Measurements from ENCODE around the gene MTUS2. TPM values are rescaled to one million over a fixed set of nuclear protein-coding genes. Genes with fewer than 3 reads are reported as not detected.

The MTUS2 gene
- total RNA-seq, 1 donor from 2014 or later, result 0.67 TPM

GRCh38 chr13:29434217-29434945, 614.2 kb downstream of the MTUS2 start:
- Histone ChIP-seq H3K27ac (no peak overlapping the region), H3K4me1 (peaks cover 2% of the 10 kb centered on the region), H3K4me3 (no peak overlapping the region), H4K20me1 (ENCODE audit: low read depth) (no peaks in the 10 kb centered on the region), H3K9me3 (ENCODE audit: low read depth) (no peaks in the 10 kb centered on the region), H3K79me2 (ENCODE audit: low read depth) (no peaks in the 10 kb centered on the region), H3K4me2 (no peak overlapping the region), H3K27me3 (peaks cover 12% of the 10 kb centered on the region), H2AFZ (replicated peaks) (no peak overlapping the region), H3K36me3 (no peaks in the 10 kb centered on the region), H3F3A (ENCODE audit: low read depth) (peaks cover 2% of the 10 kb centered on the region), H3K9ac (no peak overlapping the region)
- no peaks in the 10 kb centered on the region for H3K9me3 Mint-ChIP-seq
- no peaks in the 10 kb centered on the region for H3K36me3 Mint-ChIP-seq
- no peak for DNase-seq (ENCODE audit: low spot score)
- H3K4me3 Mint-ChIP-seq, result peak overlapping the region; percentile 0
- TF ChIP-seq EZH2 (IDR thresholded peaks at IDR 0.05) (no peak), EZH2phosphoT487 (IDR thresholded peaks at IDR 0.05) (no peak), CTCF (IDR thresholded peaks at IDR 0.05) (no peak)
- H3K27ac Mint-ChIP-seq, result no peak overlapping the region
- H3K27me3 Mint-ChIP-seq (ENCODE audit: insufficient read depth, low read depth), result peaks cover 2% of the 10 kb centered on the region
- peaks cover 8% of the 10 kb centered on the region for H3K4me1 Mint-ChIP-seq

- Histone ChIP-seq H3K4me2 (no peak overlapping the region), H3K4me1 (no peaks in the 10 kb centered on the region), H4K20me1 (ENCODE audit: low read depth) (no peaks in the 10 kb centered on the region), H3K36me3 (no peaks in the 10 kb centered on the region), H3K4me3 (no peak overlapping the region), H2AFZ (replicated peaks) (no peak overlapping the region), H3K27me3 (peaks cover 3% of the 10 kb centered on the region), H3K9me3 (ENCODE audit: low read depth) (no peaks in the 10 kb centered on the region), H3F3A (ENCODE audit: low read depth) (no peaks in the 10 kb centered on the region), H3K9ac (no peak overlapping the region), H3K27ac (no peak overlapping the region), H3K79me2 (ENCODE audit: low read depth) (no peaks in the 10 kb centered on the region)
- no peak for DNase-seq (ENCODE audit: low spot score)
- peaks cover 4% of the 10 kb centered on the region for H3K4me1 Mint-ChIP-seq
- TF ChIP-seq CTCF (IDR thresholded peaks at IDR 0.05), result no peak
- no peak for TF ChIP-seq EZH2phosphoT487 (IDR thresholded peaks at IDR 0.05)
- no peak for TF ChIP-seq EZH2 (IDR thresholded peaks at IDR 0.05)
- H3K4me3 Mint-ChIP-seq, result no peak overlapping the region
- H3K36me3 Mint-ChIP-seq, result no peaks in the 10 kb centered on the region
- no peaks in the 10 kb centered on the region for H3K9me3 Mint-ChIP-seq
- peaks cover 2% of the 10 kb centered on the region for H3K27me3 Mint-ChIP-seq (ENCODE audit: insufficient read depth, low read depth)
- peak overlapping the region; percentile 65 for H3K27ac Mint-ChIP-seq
These were observed 615.2 kb downstream of the MTUS2 start for GRCh38 chr13:29435125-29435911.

- H3K27ac Mint-ChIP-seq, result no peak overlapping the region
- Histone ChIP-seq H3K36me3 (no peaks in the 10 kb centered on the region), H3K4me2 (no peak overlapping the region), H3K79me2 (ENCODE audit: low read depth) (no peaks in the 10 kb centered on the region), H2AFZ (replicated peaks) (no peak overlapping the region), H3F3A (ENCODE audit: low read depth) (no peaks in the 10 kb centered on the region), H3K4me1 (no peaks in the 10 kb centered on the region), H3K27ac (no peak overlapping the region), H3K9ac (no peak overlapping the region), H3K9me3 (ENCODE audit: low read depth) (no peaks in the 10 kb centered on the region), H3K4me3 (no peak overlapping the region), H3K27me3 (no peaks in the 10 kb centered on the region), H4K20me1 (ENCODE audit: low read depth) (no peaks in the 10 kb centered on the region)
- no peak overlapping the region for H3K4me3 Mint-ChIP-seq
- no peaks in the 10 kb centered on the region for H3K9me3 Mint-ChIP-seq
- TF ChIP-seq CTCF (IDR thresholded peaks at IDR 0.05), result no peak
- TF ChIP-seq EZH2phosphoT487 (IDR thresholded peaks at IDR 0.05), result no peak
- TF ChIP-seq EZH2 (IDR thresholded peaks at IDR 0.05), result no peak
- peaks cover 4% of the 10 kb centered on the region for H3K4me1 Mint-ChIP-seq
- H3K27me3 Mint-ChIP-seq (ENCODE audit: insufficient read depth, low read depth), result peaks cover 2% of the 10 kb centered on the region
- DNase-seq (ENCODE audit: low spot score), result no peak
- H3K36me3 Mint-ChIP-seq, result no peaks in the 10 kb centered on the region
These were observed 616.2 kb downstream of the MTUS2 start for GRCh38 chr13:29436291-29436690.

Measured in neural progenitor cell (in vitro differentiated cells).